HCT116 (cell line): ENCODE measurements around the gene TET3. TPM values are rescaled to one million over a fixed set of nuclear protein-coding genes. Genes with fewer than 3 reads are reported as not detected.

Experiments used
- ATAC-seq: fragments of 200-7000 bp; cut with Tn5 transposase; 2 replicates; pipeline ENCODE4 v1.9.1; 2020; ENCODE audit warnings: mild to moderate bottlenecking, moderate library complexity
- BruUV-seq: library from RNA; stranded (reverse); fragments of 400-500 nt; replicated peaks from 2 replicates; lab custom pipeline; 2021; lab: Mats Ljungman, UMichigan
- CTCF ChIA-PET: fragments of 300-600 bp; sonication (Branson Sonifier 250); formaldehyde crosslinking; loops from one replicate; lab custom pipeline; 2021; ENCODE audit warnings: antibody characterized with exemption; lab: Charles Lee
- POLR2A ChIA-PET: fragments of 300-600, 350-600 bp; sonication (Branson Sonifier 250); formaldehyde crosslinking; loops from one replicate; lab custom pipeline; 2021; ENCODE audit warnings: antibody characterized with exemption; lab: Charles Lee
- RAD21 ChIA-PET, 2 experiments: fragments of 300-600 bp; sonication (Branson Sonifier 250); formaldehyde crosslinking; loops; one replicate each; lab custom pipeline; 2023; ENCODE audit warnings: low total read pairs in 2 of 2; ENCODE audit not compliant: uncharacterized antibody in 2 of 2, unreplicated experiment in 2 of 2, low non-redundant PET in 1 of 2; lab: Charles Lee
- DNase-seq: peaks from one replicate; pipeline ENCODE4 v3.0.0-alpha.2; 2010; ENCODE audit warnings: low read depth, low spot score
- H2AFZ ChIP-seq: fragments of 200-600 bp; shearing (Covaris generic), sonication (generic); 2 replicates; pipeline ENCODE4 v1.6.1; 2017; ENCODE audit warnings: low read depth, mixed run types, mixed read lengths, antibody characterized with exemption, low read length; ENCODE audit not compliant: poor library complexity, severe bottlenecking
- H3K27ac ChIP-seq: 2 replicates; pipeline ENCODE4 v1.5.1; 2012; ENCODE audit warnings: low read depth, low read length
- H3K27me3 ChIP-seq: fragments of 200-600 bp; sonication (generic); 2 replicates; pipeline ENCODE4 v1.6.1; 2016; ENCODE audit warnings: mixed run types, low read length, mixed read lengths; ENCODE audit not compliant: insufficient read depth
- H3K36me3 ChIP-seq, 2 experiments: fragments of 200-500 bp in 1 of 2; fragments of 200-600 bp in 1 of 2; sonication (Bioruptor generic) in 1 of 2; sonication (generic) in 1 of 2; 2 replicates each; pipeline versions ENCODE4 v1.5.1 to v1.6.1; 2014 to 2016; ENCODE audit warnings: low read length in 2 of 2, inconsistent platforms in 1 of 2, mixed read lengths in 1 of 2, mixed run types in 1 of 2; ENCODE audit not compliant: insufficient read depth in 2 of 2, control insufficient read depth in 1 of 2
- H3K4me1 ChIP-seq, 2 experiments: fragments of 200-600 bp in 1 of 2; sonication (generic) in 1 of 2; 2 replicates each; pipeline versions ENCODE4 v1.5.1 to v1.6.1; 2012 to 2017; ENCODE audit warnings: low read length in 2 of 2, inconsistent platforms in 1 of 2, mild to moderate bottlenecking in 1 of 2, mixed read lengths in 1 of 2, mixed run types in 1 of 2, moderate library complexity in 1 of 2; ENCODE audit not compliant: insufficient read depth in 2 of 2, control insufficient read depth in 1 of 2
- H3K4me2 ChIP-seq: fragments of 200-600 bp; sonication (generic); 2 replicates; pipeline ENCODE4 v1.6.1; 2017; ENCODE audit warnings: mixed run types, low read length, mixed read lengths
- H3K4me3 ChIP-seq, 2 experiments: fragments of 200-600 bp in 1 of 2; sonication (generic) in 1 of 2; replicated peaks in 1 of 2; 2 replicates each; pipeline ENCODE4 v1.5.1; 2011 to 2016; ENCODE audit warnings: low read length in 2 of 2, control low read depth in 1 of 2, low read depth in 1 of 2, mild to moderate bottlenecking in 1 of 2, mixed read lengths in 1 of 2, mixed run types in 1 of 2
- H3K79me2 ChIP-seq: fragments of 200-600 bp; sonication (generic); 2 replicates; pipeline ENCODE4 v1.6.1; 2017; ENCODE audit warnings: mild to moderate bottlenecking, mixed run types, low read length, moderate library complexity, mixed read lengths; ENCODE audit not compliant: insufficient read depth
- H3K9ac ChIP-seq: fragments of 200-600 bp; sonication (generic); 2 replicates; pipeline ENCODE4 v1.6.1; 2016; ENCODE audit warnings: low read length, mixed read lengths
- H3K9me2 ChIP-seq: fragments of 200-600 bp; sonication (generic), shearing (Covaris generic); 2 replicates; pipeline ENCODE4 v1.6.1; 2017; ENCODE audit warnings: mixed run types, mild to moderate bottlenecking, moderate library complexity; ENCODE audit not compliant: insufficient read depth
- H3K9me3 ChIP-seq, 2 experiments: fragments of 200-500 bp in 1 of 2; fragments of 200-600 bp in 1 of 2; sonication (Bioruptor generic) in 1 of 2; sonication (generic) in 1 of 2; 2 replicates each; pipeline ENCODE4 v1.6.1; 2014 to 2017; ENCODE audit warnings: low read length in 2 of 2, mixed read lengths in 2 of 2, inconsistent platforms in 1 of 2, low read depth in 1 of 2, mild to moderate bottlenecking in 1 of 2, mixed run types in 1 of 2, moderate library complexity in 1 of 2; ENCODE audit not compliant: control insufficient read depth in 1 of 2, insufficient read depth in 1 of 2
- H4K20me1 ChIP-seq: fragments of 200-600 bp; sonication (generic), shearing (Covaris generic); 2 replicates; pipeline ENCODE4 v1.6.1; 2017; ENCODE audit warnings: mixed run types, mild to moderate bottlenecking, moderate library complexity; ENCODE audit not compliant: insufficient read depth
- ATF3 ChIP-seq: IDR thresholded peaks from 2 replicates; pipeline ENCODE4 v1.6.1; 2012
- CBX3 ChIP-seq: IDR thresholded peaks from 2 replicates; pipeline ENCODE4 v1.6.1; 2012; ENCODE audit warnings: low read depth
- CEBPB ChIP-seq: IDR thresholded peaks from 2 replicates; pipeline ENCODE4 v1.6.1; 2012; ENCODE audit warnings: low read depth
- CTCF ChIP-seq, 3 experiments: fragments of 200-600 bp in 1 of 3; sonication (generic) in 1 of 3; IDR thresholded peaks in 2 of 3; conservative IDR thresholded peaks in 1 of 3; 2 replicates each; pipeline ENCODE4 v1.5.1; 2012 to 2017; ENCODE audit warnings: low read depth in 2 of 3, low read length in 2 of 3, antibody characterized with exemption in 1 of 3, borderline replicate concordance in 1 of 3, control low read depth in 1 of 3, mild to moderate bottlenecking in 1 of 3, mixed read lengths in 1 of 3, mixed run types in 1 of 3, moderate library complexity in 1 of 3; ENCODE audit not compliant: insufficient read depth in 1 of 3
- ELF1 ChIP-seq: IDR thresholded peaks from 2 replicates; pipeline ENCODE4 v1.6.1; 2012; ENCODE audit warnings: low read depth, borderline replicate concordance
- EZH2 ChIP-seq: fragments of 200-600 bp; sonication (generic); IDR thresholded peaks from 2 replicates; pipeline ENCODE4 v1.6.1; 2017; ENCODE audit warnings: antibody characterized with exemption, mixed run types
- JUND ChIP-seq: IDR thresholded peaks from 2 replicates; pipeline ENCODE4 v1.6.1; 2012
- MAX ChIP-seq: IDR thresholded peaks from 2 replicates; pipeline ENCODE4 v1.6.1; 2012
- POLR2AphosphoS5 ChIP-seq: IDR thresholded peaks from 2 replicates; pipeline ENCODE4 v1.6.1; 2011; ENCODE audit warnings: mild to moderate bottlenecking, low read depth, low read length, moderate library complexity
- RAD21 ChIP-seq: IDR thresholded peaks from 2 replicates; pipeline ENCODE4 v1.6.1; 2012; ENCODE audit warnings: low read depth, mild to moderate bottlenecking
- SIN3A ChIP-seq: IDR thresholded peaks from 2 replicates; pipeline ENCODE4 v1.6.1; 2012; ENCODE audit warnings: low read depth
- SP1 ChIP-seq: IDR thresholded peaks from 2 replicates; pipeline ENCODE4 v1.6.1; 2012; ENCODE audit warnings: low read depth
- TCF7L2 ChIP-seq: IDR thresholded peaks from 2 replicates; pipeline ENCODE4 v1.7.0; 2011; ENCODE audit warnings: borderline replicate concordance, inconsistent platforms; ENCODE audit not compliant: insufficient read depth, insufficient read length; ENCODE audit errors: extremely low read depth
- ZBTB33 ChIP-seq: IDR thresholded peaks from 2 replicates; pipeline ENCODE4 v1.6.1; 2011; ENCODE audit warnings: mild to moderate bottlenecking, low read length, moderate library complexity; ENCODE audit not compliant: insufficient replicate concordance; ENCODE audit errors: extremely low read depth
- ZFX ChIP-seq: fragments of 450-650 bp; IDR thresholded peaks from 2 replicates; pipeline ENCODE4 v1.6.1; 2017
- ZNF274 ChIP-seq: fragments of 200-500 bp; sonication (Bioruptor generic); IDR thresholded peaks from 2 replicates; pipeline ENCODE4 v1.6.1; 2014; ENCODE audit warnings: mild to moderate bottlenecking, low read depth, low read length, inconsistent platforms
- intact Hi-C: fragments of 100-400 bp; cut with micrococcal nuclease; formaldehyde crosslinking; loops from 2 replicates; pipeline ENCODE4 v1.10.0; 2022
- total RNA-seq: library from RNA; stranded (reverse); gene quantifications from one replicate; pipeline ENCODE4 v1.2.1, GENCODE V29; 2021; ENCODE audit not compliant: unreplicated experiment

TET3 gene
- total RNA-seq, 1 experiment from 2014 or later, result 15.4 TPM

GRCh38 chr2:73995810-73996209 lies 11.1 kb downstream of the TET3 start:
- Histone ChIP-seq H3K27me3 (no peaks in the 10 kb centered on the region), H3K79me2 (peaks cover 99% of the 10 kb centered on the region), H2AFZ (no peak overlapping the region), H3K4me1 (peaks cover 12 to 57% of the 10 kb centered on the region in 2 experiments), H3K9me3 (no peaks in the 10 kb centered on the region), H3K9ac (no peak overlapping the region), H3K4me2 (no peak overlapping the region), H3K27ac (no peak overlapping the region), H4K20me1 (no peaks in the 10 kb centered on the region; the same call in 1 of the 2 replicates), H3K36me3 (peaks cover 3 to 5% of the 10 kb centered on the region in 2 experiments; a peak in 2 of 4 replicates), H3K4me3 (no peak overlapping the region), H3K9me2 (no peaks in the 10 kb centered on the region)
- peak; percentile 77 for ATAC-seq
- ChIA-PET RAD21 (no interaction called here), CTCF (no interaction called here), POLR2A (interaction anchor here (0.6 kb wide), 1 partner anchor 26 kb away, joined by 3 read pairs; no protein-coding TSS in a partner anchor)
- no peak for DNase-seq
- BruUV-seq, result no TSS peak
- intact Hi-C loops, result no loop called here
- no peak for TF ChIP-seq SIN3A
- peak; percentile 49 for TF ChIP-seq RAD21
- no peak for TF ChIP-seq MAX
- no peak for TF ChIP-seq EZH2
- no peak for TF ChIP-seq ZNF274
- TF ChIP-seq ATF3, result no peak
- no peak for TF ChIP-seq ELF1
- no peak for TF ChIP-seq SP1
- TF ChIP-seq TCF7L2, result no peak
- peak in 2 of 3 experiments; percentile 7 to 32; a peak in 2 of 6 replicates for TF ChIP-seq CTCF (IDR thresholded peaks at IDR 0.05 in 2 of 3, conservative IDR thresholded peaks at IDR 0.05 in 1 of 3; ENCODE audit: borderline replicate concordance in 1 of 3, insufficient read depth in 1 of 3, low read depth in 2 of 3, low read length in 2 of 3)
- TF ChIP-seq JUND, result no peak
- TF ChIP-seq ZFX, result no peak
- no peak for TF ChIP-seq POLR2AphosphoS5
- no peak for TF ChIP-seq CEBPB
- no peak for TF ChIP-seq ZBTB33
- no peak for TF ChIP-seq CBX3
